CMK (cell line): ENCODE results near the gene SSU72.

ENCODE experiments used
- DNase-seq: peaks from one replicate; pipeline ENCODE4 v3.0.0-alpha.2; 2010; ENCODE audit warnings: low read depth

Gene SSU72

GRCh38 chr1:1574721-1575537 lies at the start of gene SSU72:
Gene SSU72, minus strand, starts transcription at chr1:1574863. Its CDS starts 306 bp downstream, at chr1:1574557.
- DNase-seq, result peak; percentile 92

GRCh38 chr1:1623631-1624442 lies 49.2 kb upstream of the SSU72 start:
- DNase-seq, result no peak

GRCh38 chr1:1623181-1623630 lies 48.5 kb upstream of the SSU72 start:
- no peak for DNase-seq

GRCh38 chr1:1622788-1623094 lies 48.1 kb upstream of the SSU72 start:
- DNase-seq, result no peak

GRCh38 chr1:1622010-1622787 lies 47.5 kb upstream of the SSU72 start:
- no peak for DNase-seq

GRCh38 chr1:1621173-1622009 lies 46.7 kb upstream of the SSU72 start:
- no peak for DNase-seq

- no peak for DNase-seq
Observed at GRCh38 chr1:1620433-1621139, 45.9 kb upstream of the SSU72 start.

GRCh38 chr1:1619917-1620361 lies 45.3 kb upstream of the SSU72 start:
- no peak for DNase-seq

GRCh38 chr1:1618396-1619068 lies 43.9 kb upstream of the SSU72 start:
- no peak for DNase-seq

GRCh38 chr1:1617925-1618324 lies 43.3 kb upstream of the SSU72 start:
- no peak for DNase-seq

- no peak for DNase-seq
Observed at GRCh38 chr1:1617516-1617915, 42.9 kb upstream of the SSU72 start.

- no peak for DNase-seq
Observed at GRCh38 chr1:1616838-1617237, 42.2 kb upstream of the SSU72 start.

GRCh38 chr1:1616045-1616790 lies 41.6 kb upstream of the SSU72 start:
- DNase-seq, result no peak

- DNase-seq, result peak; percentile 98
Observed at GRCh38 chr1:1615256-1616044, 40.8 kb upstream of the SSU72 start, which contains the start of gene MIB2. Gene MIB2, plus strand, starts transcription at chr1:1615500. Its CDS starts 7,953 bp downstream, at chr1:1623453.

GRCh38 chr1:1614954-1615255 lies 40.2 kb upstream of the SSU72 start:
- no peak for DNase-seq

GRCh38 chr1:1614204-1614953 lies 39.7 kb upstream of the SSU72 start:
- DNase-seq, result peak; percentile 51

GRCh38 chr1:1613509-1614082 lies 38.9 kb upstream of the SSU72 start:
- no peak for DNase-seq

GRCh38 chr1:1612104-1612400 lies 37.4 kb upstream of the SSU72 start:
- no peak for DNase-seq
